WI38 (cell line): ENCODE data around the gene RAB9A.
"Not testable (repeated sequence)": the region's sequence is repeated elsewhere in the genome, so short reads cannot be mapped to it uniquely, and the experiment has no call there.

Source experiments
- H3K4me3 ChIP-seq: 2 replicates; pipeline ENCODE4 v1.5.1; 2011; ENCODE audit warnings: low read depth, mild to moderate bottlenecking, control low read depth, low read length
- TF ChIP-seq, protein P1 (sequence below): IDR thresholded peaks from 2 replicates; pipeline ENCODE4 v1.5.1; 2012; ENCODE audit warnings: low read depth, mild to moderate bottlenecking, control low read depth, low read length

Gene RAB9A, protein sequence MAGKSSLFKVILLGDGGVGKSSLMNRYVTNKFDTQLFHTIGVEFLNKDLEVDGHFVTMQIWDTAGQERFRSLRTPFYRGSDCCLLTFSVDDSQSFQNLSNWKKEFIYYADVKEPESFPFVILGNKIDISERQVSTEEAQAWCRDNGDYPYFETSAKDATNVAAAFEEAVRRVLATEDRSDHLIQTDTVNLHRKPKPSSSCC

DNA sequence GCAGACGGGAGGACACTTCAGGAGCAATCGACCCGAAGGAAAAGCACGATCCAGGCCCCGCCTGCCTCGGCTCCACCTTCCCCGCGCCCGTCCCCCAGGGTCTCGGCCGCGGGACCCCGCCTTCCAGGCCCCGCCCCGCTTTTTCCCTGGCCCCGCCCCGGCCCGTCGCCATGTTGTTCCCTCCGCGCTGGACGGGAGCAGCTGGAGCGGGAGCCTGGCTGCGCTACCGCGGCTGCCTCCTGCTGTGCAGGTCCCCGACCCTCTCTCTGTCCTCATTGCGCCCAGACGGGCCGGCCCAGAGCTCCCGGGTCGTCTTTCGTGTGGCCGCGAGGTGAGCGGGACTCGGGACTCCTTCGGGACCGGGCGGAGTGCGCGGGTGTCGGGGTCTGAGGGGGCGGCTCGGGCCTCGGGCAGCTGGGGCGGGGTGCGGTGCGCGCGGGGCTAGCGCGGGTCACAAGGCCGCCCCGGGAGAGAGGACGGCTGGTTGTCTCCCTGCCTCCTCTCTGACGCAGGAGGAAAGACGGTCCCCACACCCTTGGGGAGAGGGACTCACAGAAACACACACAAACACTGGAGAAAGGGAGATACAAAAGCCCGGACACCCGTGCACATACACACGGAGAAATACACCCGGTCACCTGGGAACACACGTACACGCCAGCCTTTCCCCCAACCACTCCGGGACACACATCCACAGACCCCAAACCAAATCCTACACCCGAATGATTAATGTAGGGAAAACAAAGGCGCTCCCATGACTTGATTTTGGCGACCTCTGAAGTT lies at the start of gene RAB9A:
TSS of gene RAB9A (plus strand) at position 171 of the 783 bp plus-strand sequence. CDS start 19,619 bp downstream, outside the sequence.
- H3K4me3 ChIP-seq, result peak within 1 kb of the TSS; percentile 88
- TF ChIP-seq, protein P1, sequence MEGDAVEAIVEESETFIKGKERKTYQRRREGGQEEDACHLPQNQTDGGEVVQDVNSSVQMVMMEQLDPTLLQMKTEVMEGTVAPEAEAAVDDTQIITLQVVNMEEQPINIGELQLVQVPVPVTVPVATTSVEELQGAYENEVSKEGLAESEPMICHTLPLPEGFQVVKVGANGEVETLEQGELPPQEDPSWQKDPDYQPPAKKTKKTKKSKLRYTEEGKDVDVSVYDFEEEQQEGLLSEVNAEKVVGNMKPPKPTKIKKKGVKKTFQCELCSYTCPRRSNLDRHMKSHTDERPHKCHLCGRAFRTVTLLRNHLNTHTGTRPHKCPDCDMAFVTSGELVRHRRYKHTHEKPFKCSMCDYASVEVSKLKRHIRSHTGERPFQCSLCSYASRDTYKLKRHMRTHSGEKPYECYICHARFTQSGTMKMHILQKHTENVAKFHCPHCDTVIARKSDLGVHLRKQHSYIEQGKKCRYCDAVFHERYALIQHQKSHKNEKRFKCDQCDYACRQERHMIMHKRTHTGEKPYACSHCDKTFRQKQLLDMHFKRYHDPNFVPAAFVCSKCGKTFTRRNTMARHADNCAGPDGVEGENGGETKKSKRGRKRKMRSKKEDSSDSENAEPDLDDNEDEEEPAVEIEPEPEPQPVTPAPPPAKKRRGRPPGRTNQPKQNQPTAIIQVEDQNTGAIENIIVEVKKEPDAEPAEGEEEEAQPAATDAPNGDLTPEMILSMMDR, result no peak

DNA sequence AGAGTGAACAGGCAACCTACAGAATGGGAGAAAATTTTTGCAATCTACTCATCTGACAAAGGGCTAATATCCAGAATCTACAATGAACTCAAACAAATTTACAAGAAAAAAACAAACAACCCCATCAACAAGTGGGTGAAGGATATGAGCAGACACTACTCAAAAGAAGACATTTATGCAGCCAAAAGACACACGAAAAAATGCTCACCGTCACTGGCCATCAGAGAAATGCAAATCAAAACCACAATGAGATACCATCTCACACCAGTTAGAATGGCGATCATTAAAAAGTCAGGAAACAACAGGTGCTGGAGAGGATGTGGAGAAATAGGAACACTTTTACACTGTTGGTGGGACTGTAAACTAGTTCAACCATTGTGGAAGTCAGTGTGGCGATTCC lies 47.2 kb upstream of the RAB9A start:
- H3K4me3 ChIP-seq, result not testable (repeated sequence)

DNA sequence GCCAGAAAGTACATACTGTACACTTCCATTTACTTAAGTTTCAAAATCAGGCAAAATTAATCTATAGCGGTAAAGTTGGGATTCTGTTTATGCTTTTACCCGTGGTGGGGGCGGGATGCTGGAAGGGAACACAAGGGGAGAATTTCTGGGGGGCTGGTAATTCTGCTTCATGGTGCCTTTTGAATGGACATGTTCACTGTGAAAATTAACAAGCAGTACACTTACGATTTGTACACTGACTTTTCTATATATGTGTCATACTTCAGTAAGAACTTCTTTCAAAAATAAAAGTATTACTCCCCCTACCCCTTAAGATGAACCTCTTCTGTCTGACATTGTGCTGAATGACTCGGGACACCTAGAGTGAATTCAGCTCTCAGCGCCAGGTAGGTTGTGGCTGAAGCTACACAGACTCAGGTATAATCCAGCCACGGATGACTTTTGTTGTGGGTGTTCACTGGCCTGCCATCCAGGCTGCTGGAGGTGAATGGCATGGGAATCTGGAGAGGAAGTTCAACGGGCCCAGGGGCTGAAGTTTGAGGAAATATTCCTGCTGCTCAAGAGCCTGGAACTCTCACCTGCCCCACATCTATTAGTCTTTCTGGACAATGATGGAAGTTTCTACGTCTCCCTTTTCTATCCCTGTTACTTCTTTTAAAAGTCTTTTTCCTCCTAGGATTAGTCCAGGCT lies 43.3 kb upstream of the RAB9A start:
- H3K4me3 ChIP-seq, result no peak overlapping the region
- TF ChIP-seq, protein P1, result no peak

DNA sequence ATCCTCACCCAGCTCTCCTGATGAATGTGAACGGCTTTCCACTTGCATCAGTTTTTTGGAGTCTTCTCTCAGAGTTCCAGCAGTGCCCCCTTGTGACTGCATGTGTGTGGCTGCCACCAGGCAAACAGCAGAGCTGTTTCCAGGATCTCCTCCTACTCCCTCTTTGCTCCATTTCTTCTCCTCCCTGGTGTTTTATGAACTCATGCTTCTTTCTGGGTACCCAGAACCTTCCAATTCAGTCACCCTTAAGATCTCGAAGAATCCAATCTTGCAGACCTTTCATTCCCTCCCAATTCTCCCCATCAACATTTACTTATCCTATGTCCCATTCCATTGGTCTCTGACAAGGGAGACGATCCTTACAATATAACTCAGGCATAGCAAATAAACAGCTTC lies 42.8 kb upstream of the RAB9A start:
- TF ChIP-seq, protein P1, result peak; percentile 68
- no peak overlapping the region for H3K4me3 ChIP-seq

DNA sequence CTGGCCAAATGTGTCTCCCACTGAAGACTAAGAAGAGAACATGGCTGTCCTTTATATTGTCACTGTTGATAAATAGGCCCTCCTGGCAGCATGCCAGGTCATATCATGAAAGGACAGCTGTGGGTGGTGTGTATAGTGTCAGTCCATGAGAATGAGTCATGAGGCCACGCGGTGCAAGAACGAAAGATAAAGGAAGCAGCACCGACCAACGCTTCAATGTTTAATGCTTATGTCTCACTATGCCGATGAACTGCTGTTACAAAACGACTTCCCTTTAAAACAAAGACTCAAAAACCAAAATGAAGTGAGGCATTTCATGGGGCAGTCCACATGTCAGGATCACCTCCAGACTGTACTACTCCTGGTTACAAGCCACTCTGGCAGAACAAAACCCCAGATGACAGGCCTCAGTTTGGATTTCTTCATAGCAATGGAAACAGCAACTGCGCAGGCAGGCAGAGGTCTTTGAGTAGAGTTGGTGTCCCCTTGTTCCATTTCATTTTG lies 41.2 kb upstream of the RAB9A start:
- H3K4me3 ChIP-seq, result no peak overlapping the region
- TF ChIP-seq, protein P1, result no peak

DNA sequence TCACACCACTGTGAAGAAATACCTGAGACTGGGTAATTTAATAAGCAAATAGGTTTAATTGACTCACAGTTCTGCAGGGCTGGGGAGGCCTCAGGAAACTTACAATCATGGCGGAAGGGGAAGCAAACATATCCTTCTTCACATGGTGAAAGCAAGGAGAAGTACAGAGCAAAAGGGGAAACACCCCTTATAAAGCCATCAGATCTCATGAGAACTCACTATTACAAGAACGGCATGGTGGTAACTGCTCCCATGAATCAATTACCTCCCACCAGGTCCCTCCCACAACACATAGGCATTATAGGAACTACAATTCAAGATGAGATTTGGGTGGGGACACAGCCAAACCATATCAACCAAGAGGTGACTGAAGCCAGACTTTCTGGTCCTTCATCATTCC lies 40.6 kb upstream of the RAB9A start:
- H3K4me3 ChIP-seq, result not testable (repeated sequence)

DNA sequence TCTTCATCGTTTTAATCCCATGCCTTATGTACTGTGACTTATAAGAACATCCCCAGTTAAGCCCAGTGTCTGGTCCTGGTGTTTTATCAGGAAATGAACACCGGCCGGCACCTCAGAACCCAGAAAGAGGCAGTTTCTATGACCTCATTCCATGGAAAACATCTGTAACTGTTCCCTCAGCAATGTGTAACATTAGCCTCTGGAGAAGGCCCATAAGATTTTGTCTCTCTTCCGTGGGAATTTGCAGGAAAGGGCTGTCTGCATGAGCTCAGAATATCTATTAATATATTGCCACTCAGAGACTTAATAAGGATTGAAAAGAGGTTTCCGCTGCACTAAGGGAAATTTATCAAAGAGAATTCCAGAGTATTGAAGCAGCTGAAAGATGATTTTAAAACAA lies 39.1 kb upstream of the RAB9A start:
- no peak overlapping the region for H3K4me3 ChIP-seq
- TF ChIP-seq, protein P1, result no peak

DNA sequence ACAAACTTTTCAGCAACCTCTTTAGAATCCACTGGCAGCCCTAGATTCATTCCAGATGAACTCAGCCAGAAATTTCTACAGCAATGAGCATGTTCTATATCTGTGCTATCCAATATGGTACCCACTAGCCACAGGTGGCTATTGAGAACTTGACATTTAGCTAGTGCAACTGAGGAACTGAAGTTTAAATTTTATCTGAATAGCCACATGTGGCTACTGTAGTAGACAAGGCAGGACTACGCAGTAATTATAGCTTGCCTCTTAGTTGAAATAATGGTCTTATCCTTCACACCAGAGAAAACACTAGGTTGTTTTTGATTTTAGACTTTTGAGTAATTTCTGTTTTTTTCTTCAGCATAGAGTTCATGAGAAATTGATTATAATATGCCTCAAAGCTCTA lies 38.6 kb upstream of the RAB9A start:
- TF ChIP-seq, protein P1, result no peak
- no peak overlapping the region for H3K4me3 ChIP-seq
